ENCODE results near the gene CFAP58. TPM values are rescaled to one million over a fixed set of nuclear protein-coding genes. Genes with fewer than 3 reads are reported as not detected.

Gene CFAP58
- total and polyA plus RNA-seq, 2 of the 13 experiments (the other 11 are each of a cell fraction or from before 2014, with no cell fraction given): 0.03 TPM; not detected in 1

GRCh38 chr10:104337985-104338735 is 15.5 kb upstream of the CFAP58 start, which contains the start of gene ITPRIP (continued):
- TF ChIP-seq, protein P1, sequence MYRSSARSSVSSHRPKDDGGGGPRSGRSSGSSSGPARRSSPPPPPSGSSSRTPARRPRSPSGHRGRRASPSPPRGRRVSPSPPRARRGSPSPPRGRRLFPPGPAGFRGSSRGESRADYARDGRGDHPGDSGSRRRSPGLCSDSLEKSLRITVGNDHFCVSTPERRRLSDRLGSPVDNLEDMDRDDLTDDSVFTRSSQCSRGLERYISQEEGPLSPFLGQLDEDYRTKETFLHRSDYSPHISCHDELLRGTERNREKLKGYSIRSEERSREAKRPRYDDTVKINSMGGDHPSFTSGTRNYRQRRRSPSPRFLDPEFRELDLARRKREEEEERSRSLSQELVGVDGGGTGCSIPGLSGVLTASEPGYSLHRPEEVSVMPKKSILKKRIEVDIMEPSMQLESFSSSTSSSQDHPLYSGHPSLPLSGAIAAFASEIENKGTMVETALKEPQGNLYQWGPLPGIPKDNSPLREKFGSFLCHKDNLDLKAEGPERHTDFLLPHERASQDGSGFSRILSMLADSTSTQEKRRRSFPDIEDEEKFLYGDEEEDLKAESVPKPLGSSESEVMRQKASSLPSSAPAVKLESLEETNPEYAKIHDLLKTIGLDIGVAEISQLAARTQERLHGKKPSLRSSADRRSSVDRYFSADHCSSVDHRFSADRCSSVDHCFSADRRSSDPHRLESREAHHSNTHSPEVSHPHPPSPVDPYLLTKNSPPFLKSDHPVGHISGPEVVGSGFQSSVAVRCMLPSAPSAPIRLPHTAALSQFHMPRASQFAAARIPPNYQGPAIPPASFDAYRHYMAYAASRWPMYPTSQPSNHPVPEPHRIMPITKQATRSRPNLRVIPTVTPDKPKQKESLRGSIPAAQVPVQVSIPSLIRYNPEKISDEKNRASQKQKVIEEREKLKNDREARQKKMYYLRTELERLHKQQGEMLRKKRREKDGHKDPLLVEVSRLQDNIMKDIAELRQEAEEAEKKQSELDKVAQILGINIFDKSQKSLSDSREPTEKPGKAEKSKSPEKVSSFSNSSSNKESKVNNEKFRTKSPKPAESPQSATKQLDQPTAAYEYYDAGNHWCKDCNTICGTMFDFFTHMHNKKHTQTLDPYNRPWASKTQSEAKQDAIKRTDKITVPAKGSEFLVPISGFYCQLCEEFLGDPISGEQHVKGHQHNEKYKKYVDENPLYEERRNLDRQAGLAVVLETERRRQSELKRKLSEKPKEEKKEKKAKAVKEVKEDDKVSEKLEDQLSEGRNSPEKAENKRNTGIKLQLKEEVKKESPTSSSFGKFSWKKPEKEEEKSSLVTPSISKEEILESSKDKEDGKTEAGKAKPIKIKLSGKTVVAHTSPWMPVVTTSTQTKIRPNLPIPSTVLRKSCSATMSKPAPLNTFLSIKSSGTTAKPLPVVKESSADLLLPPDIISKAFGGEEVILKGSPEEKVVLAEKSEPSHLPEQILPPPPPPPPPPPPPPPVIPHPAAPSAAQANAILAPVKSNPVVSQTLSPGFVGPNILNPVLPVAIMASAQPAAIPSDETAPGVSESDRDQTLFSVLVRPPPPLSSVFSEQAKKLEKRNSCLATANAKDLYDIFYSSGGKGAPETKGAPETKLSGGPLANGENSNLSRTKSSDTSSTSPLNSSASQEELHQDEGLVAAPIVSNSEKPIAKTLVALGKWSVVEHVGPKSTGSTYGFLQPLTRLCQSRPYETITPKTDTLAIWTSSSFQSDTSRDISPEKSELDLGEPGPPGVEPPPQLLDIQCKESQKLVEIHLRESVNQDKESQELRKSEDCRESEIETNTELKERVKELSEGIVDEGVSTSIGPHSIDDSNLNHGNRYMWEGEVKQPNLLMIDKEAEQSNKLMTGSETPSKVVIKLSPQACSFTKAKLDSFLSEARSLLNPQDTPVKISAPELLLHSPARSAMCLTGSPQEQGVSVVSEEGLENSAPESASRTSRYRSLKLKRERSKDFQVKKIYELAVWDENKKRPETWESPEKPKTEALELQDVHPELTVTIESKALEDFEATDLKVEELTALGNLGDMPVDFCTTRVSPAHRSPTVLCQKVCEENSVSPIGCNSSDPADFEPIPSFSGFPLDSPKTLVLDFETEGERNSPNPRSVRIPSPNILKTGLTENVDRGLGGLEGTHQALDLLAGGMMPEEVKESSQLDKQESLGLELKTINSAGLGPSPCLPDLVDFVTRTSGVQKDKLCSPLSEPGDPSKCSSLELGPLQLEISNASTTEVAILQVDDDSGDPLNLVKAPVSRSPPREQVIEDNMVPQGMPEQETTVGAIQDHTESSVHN (CRISPR knock-in tag; IDR thresholded peaks at IDR 0.05): no peak
- TF ChIP-seq ZNF75D (CRISPR knock-in tag; IDR thresholded peaks at IDR 0.05; ENCODE audit: borderline replicate concordance) (no peak), ZNF776 (CRISPR knock-in tag; IDR thresholded peaks at IDR 0.05) (no peak), HMG20A (CRISPR knock-in tag; IDR thresholded peaks at IDR 0.05; ENCODE audit: borderline replicate concordance) (no peak), ELF4 (CRISPR knock-in tag; IDR thresholded peaks at IDR 0.05; ENCODE audit: borderline replicate concordance) (no peak), FOXJ3 (CRISPR knock-in tag; IDR thresholded peaks at IDR 0.05; ENCODE audit: borderline replicate concordance) (no peak), RNF2 (conservative IDR thresholded peaks at IDR 0.05; ENCODE audit: low read depth) (no peak), TP53 (CRISPR knock-in tag; conservative IDR thresholded peaks at IDR 0.05) (no peak; the same call in 1 of the 2 replicates), ATF4 (CRISPR knock-in tag; IDR thresholded peaks at IDR 0.05) (no peak), ARID3A (IDR thresholded peaks at IDR 0.05; ENCODE audit: low read depth, low read length) (no peak), ZNF274 (CRISPR knock-in tag; IDR thresholded peaks at IDR 0.05) (peak; percentile 22; the same call in 1 of the 2 replicates), SAP130 (CRISPR knock-in tag; IDR thresholded peaks at IDR 0.05; ENCODE audit: low read depth) (peak; percentile 63)
- TF ChIP-seq, protein P2, sequence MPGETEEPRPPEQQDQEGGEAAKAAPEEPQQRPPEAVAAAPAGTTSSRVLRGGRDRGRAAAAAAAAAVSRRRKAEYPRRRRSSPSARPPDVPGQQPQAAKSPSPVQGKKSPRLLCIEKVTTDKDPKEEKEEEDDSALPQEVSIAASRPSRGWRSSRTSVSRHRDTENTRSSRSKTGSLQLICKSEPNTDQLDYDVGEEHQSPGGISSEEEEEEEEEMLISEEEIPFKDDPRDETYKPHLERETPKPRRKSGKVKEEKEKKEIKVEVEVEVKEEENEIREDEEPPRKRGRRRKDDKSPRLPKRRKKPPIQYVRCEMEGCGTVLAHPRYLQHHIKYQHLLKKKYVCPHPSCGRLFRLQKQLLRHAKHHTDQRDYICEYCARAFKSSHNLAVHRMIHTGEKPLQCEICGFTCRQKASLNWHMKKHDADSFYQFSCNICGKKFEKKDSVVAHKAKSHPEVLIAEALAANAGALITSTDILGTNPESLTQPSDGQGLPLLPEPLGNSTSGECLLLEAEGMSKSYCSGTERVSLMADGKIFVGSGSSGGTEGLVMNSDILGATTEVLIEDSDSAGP (CRISPR knock-in tag; IDR thresholded peaks at IDR 0.05; ENCODE audit: borderline replicate concordance): peak; percentile 71; the same call in 1 of the 2 replicates
- TF ChIP-seq, protein P3, sequence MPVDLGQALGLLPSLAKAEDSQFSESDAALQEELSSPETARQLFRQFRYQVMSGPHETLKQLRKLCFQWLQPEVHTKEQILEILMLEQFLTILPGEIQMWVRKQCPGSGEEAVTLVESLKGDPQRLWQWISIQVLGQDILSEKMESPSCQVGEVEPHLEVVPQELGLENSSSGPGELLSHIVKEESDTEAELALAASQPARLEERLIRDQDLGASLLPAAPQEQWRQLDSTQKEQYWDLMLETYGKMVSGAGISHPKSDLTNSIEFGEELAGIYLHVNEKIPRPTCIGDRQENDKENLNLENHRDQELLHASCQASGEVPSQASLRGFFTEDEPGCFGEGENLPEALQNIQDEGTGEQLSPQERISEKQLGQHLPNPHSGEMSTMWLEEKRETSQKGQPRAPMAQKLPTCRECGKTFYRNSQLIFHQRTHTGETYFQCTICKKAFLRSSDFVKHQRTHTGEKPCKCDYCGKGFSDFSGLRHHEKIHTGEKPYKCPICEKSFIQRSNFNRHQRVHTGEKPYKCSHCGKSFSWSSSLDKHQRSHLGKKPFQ (CRISPR knock-in tag; IDR thresholded peaks at IDR 0.05; ENCODE audit: insufficient replicate concordance): peak; percentile 15
